ENCODE data around the gene FGF3.

The FGF3 gene

DNA sequence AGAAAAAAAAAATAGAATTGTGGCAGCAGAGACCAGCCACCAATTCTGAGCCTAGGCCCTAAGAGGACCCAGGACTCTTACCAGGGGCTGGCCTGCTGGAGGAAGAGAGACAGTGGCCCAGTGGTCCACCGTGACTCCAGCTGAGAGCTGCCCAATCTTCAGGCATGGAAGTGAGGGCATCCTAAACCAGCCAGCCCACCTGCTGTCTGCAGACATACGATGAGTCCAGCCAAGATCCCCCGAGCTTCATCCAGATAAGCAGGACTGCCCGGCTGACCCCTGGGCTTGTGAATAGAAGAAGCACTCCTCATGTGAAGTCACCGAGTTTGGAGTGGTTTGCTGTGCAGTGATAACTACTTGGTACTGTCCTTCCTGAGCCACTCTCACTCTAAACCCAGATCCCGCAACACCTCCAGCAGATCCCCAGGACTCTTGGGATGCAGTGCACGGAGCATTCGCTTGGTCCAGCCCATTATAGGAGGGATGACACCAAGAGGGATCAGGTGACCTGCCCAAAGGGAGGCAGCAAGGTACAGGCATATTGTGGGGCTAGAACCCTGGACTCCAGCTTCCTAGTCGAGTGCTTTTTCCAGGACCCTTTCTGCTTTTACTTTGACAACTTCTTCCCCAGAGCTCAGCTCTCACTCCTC lies 41.7 kb upstream of the FGF3 start:
- peaks cover 2% of the 10 kb centered on the region for H3K27me3 Mint-ChIP-seq (ENCODE audit: low read depth)

DNA sequence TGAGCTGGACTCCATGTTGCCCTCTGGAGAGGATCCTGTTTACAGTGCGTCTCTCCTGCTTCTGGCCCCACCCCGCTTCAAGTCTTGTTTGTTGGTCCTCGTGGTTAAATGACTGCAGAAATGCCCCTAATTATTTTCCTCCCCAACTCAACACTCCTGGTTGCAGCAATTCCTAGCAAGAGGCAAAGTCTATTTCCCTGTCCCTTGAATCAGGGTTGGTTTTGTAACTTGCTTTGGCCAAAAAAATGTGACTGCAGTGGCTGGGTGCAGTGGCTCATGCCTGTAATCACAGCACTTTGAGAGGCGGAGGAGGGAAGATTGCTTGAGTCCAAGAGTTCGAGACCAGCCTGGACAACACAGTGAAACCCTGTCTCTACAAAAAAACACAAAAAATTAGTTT lies 41.0 kb upstream of the FGF3 start:
- H3K36me3 Mint-ChIP-seq (ENCODE audit: low read depth) = no peaks in the 10 kb centered on the region
- H3K4me1 Mint-ChIP-seq (ENCODE audit: low read depth) = no peaks in the 10 kb centered on the region
- DNase-seq (ENCODE audit: low spot score) = no peak
- no peak overlapping the region for H3K27ac Mint-ChIP-seq
- no peaks in the 10 kb centered on the region for H3K9me3 Mint-ChIP-seq
- H3K27me3 Mint-ChIP-seq (ENCODE audit: low read depth) = peaks cover 2% of the 10 kb centered on the region
- no peak overlapping the region for H3K4me3 Mint-ChIP-seq

More for the DNA sequence above, 41.7 kb upstream of the FGF3 start:
- no peak for DNase-seq (ENCODE audit: low spot score)
- H3K36me3 Mint-ChIP-seq (ENCODE audit: low read depth) = no peaks in the 10 kb centered on the region
- H3K4me3 Mint-ChIP-seq = no peak overlapping the region
- no peaks in the 10 kb centered on the region for H3K9me3 Mint-ChIP-seq
- no peaks in the 10 kb centered on the region for H3K4me1 Mint-ChIP-seq (ENCODE audit: low read depth)
- H3K27ac Mint-ChIP-seq = no peak overlapping the region

- Mint-ChIP-seq H3K9me3 (no peaks in the 10 kb centered on the region), H3K27ac (no peak overlapping the region), H3K27me3 (ENCODE audit: low read depth) (peaks cover 2% of the 10 kb centered on the region), H3K36me3 (ENCODE audit: low read depth) (no peaks in the 10 kb centered on the region), H3K4me1 (ENCODE audit: low read depth) (no peaks in the 10 kb centered on the region), H3K4me3 (no peak overlapping the region)
- DNase-seq (ENCODE audit: low spot score) = no peak
Measured at GRCh38 chr11:69859275-69859934, 40.2 kb upstream of the FGF3 start.

GRCh38 chr11:69855421-69855820 lies 36.2 kb upstream of the FGF3 start:
- Mint-ChIP-seq H3K27me3 (ENCODE audit: low read depth) (peaks cover 14% of the 10 kb centered on the region), H3K4me3 (no peak overlapping the region), H3K36me3 (ENCODE audit: low read depth) (no peaks in the 10 kb centered on the region), H3K9me3 (no peaks in the 10 kb centered on the region), H3K4me1 (ENCODE audit: low read depth) (no peaks in the 10 kb centered on the region), H3K27ac (no peak overlapping the region)
- DNase-seq (ENCODE audit: low spot score) = no peak

GRCh38 chr11:69854713-69855112 lies 35.5 kb upstream of the FGF3 start:
- Mint-ChIP-seq H3K36me3 (ENCODE audit: low read depth) (no peaks in the 10 kb centered on the region), H3K27ac (no peak overlapping the region), H3K27me3 (ENCODE audit: low read depth) (peaks cover 14% of the 10 kb centered on the region), H3K4me3 (no peak overlapping the region), H3K4me1 (ENCODE audit: low read depth) (no peaks in the 10 kb centered on the region), H3K9me3 (no peaks in the 10 kb centered on the region)
- no peak for DNase-seq (ENCODE audit: low spot score)

- Mint-ChIP-seq H3K36me3 (ENCODE audit: low read depth) (no peaks in the 10 kb centered on the region), H3K27me3 (ENCODE audit: low read depth) (peaks cover 17% of the 10 kb centered on the region), H3K4me3 (no peak overlapping the region), H3K27ac (no peak overlapping the region), H3K4me1 (ENCODE audit: low read depth) (no peaks in the 10 kb centered on the region), H3K9me3 (no peaks in the 10 kb centered on the region)
- no peak for DNase-seq (ENCODE audit: low spot score)
Measured at GRCh38 chr11:69852056-69852455, 32.8 kb upstream of the FGF3 start.

DNA sequence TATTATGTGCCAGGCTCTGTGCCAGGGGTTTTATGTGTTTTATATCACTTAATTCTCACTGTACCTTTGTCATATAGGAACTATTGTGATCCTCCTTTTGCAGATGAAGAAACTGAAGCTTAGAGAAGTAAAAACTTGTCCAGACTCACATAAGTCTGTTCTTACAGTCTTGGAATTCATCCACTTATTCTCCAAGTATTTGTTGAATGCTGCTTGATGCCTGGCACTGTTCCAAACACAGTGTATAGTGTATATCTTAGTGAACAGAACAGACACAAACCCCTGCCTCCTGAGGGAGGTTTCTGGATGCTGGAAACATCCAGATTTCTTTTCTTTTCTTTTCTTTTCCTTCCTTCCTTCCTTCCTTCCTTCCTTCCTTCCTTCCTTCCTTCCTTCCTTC lies 29.0 kb upstream of the FGF3 start:
- no peak for DNase-seq (ENCODE audit: low spot score)

GRCh38 chr11:69844396-69844795 lies 25.2 kb upstream of the FGF3 start:
- Mint-ChIP-seq H3K27me3 (ENCODE audit: low read depth) (peaks cover 5% of the 10 kb centered on the region), H3K27ac (no peak overlapping the region), H3K9me3 (peaks cover 6% of the 10 kb centered on the region), H3K4me3 (no peak overlapping the region), H3K36me3 (ENCODE audit: low read depth) (no peaks in the 10 kb centered on the region), H3K4me1 (ENCODE audit: low read depth) (no peaks in the 10 kb centered on the region)
- DNase-seq (ENCODE audit: low spot score) = no peak

More for the DNA sequence above, 29.0 kb upstream of the FGF3 start:
- no peak overlapping the region for H3K4me3 Mint-ChIP-seq
- H3K27me3 Mint-ChIP-seq (ENCODE audit: low read depth) = peaks cover 17% of the 10 kb centered on the region
- H3K36me3 Mint-ChIP-seq (ENCODE audit: low read depth) = no peaks in the 10 kb centered on the region
- H3K9me3 Mint-ChIP-seq = no peaks in the 10 kb centered on the region
- no peaks in the 10 kb centered on the region for H3K4me1 Mint-ChIP-seq (ENCODE audit: low read depth)
- no peak overlapping the region for H3K27ac Mint-ChIP-seq

DNA sequence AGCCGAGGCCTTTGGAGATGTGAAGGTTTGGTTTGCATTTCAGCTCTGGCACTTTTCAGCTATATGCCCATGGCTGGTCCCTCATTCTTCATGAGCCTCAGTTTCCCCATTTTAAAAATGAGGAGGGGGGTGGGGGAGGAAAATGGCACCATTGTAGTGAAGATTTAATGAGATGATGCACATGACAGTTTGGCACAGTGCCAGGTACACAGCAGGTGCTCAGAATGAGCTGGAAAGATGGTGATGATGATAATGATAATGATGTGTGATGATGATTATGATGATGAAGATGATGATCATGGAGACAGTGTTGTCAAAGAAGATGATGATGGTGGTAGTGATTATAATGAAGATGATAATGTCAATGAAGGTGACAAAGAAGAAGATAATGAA lies 24.3 kb upstream of the FGF3 start:
- Mint-ChIP-seq H3K9me3 (peaks cover 6% of the 10 kb centered on the region), H3K27me3 (ENCODE audit: low read depth) (peaks cover under 1% of the 10 kb centered on the region), H3K27ac (no peak overlapping the region), H3K4me3 (no peak overlapping the region), H3K36me3 (ENCODE audit: low read depth) (no peaks in the 10 kb centered on the region), H3K4me1 (ENCODE audit: low read depth) (no peaks in the 10 kb centered on the region)
- no peak for DNase-seq (ENCODE audit: low spot score)

GRCh38 chr11:69842746-69843528 lies 23.7 kb upstream of the FGF3 start:
- Mint-ChIP-seq H3K9me3 (peaks cover 6% of the 10 kb centered on the region), H3K27ac (no peak overlapping the region), H3K27me3 (ENCODE audit: low read depth) (no peaks in the 10 kb centered on the region), H3K4me3 (no peak overlapping the region), H3K36me3 (ENCODE audit: low read depth) (no peaks in the 10 kb centered on the region), H3K4me1 (ENCODE audit: low read depth) (no peaks in the 10 kb centered on the region)
- DNase-seq (ENCODE audit: low spot score) = no peak

- H3K27ac Mint-ChIP-seq = no peak overlapping the region
- H3K4me1 Mint-ChIP-seq (ENCODE audit: low read depth) = no peaks in the 10 kb centered on the region
- no peaks in the 10 kb centered on the region for H3K36me3 Mint-ChIP-seq (ENCODE audit: low read depth)
- H3K9me3 Mint-ChIP-seq = peaks cover 6% of the 10 kb centered on the region
- DNase-seq (ENCODE audit: low spot score) = no peak
- no peaks in the 10 kb centered on the region for H3K27me3 Mint-ChIP-seq (ENCODE audit: low read depth)
- H3K4me3 Mint-ChIP-seq = no peak overlapping the region
Measured at GRCh38 chr11:69841859-69842698, 22.9 kb upstream of the FGF3 start.

DNA sequence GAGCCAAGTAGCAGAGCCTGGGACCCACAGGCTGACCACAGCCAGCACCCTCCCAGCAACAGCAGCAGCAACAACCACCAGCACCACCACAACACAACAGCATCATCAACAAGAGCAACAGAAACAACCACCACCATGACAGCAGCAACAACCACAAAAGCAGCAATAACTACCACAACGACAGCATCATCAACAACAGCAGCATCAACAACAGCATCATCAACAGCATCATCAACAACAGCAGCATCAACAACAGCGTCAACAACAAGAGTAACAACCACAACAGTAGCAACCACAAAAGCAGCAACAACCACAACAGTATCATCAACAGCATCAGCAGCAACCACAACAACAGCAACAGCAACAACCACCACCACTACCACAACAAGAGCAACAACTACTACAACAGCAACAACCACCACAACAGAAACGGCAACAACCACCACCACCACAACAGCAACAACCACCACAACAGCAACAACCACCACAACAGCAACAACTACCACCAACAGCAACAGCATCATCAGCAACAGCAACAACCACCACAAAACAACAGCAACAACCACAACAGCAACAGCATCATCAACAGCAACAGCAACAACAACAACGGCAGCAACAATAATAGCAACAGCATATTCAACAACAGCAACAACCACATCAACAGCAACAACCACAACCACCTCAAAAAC lies 22.1 kb upstream of the FGF3 start:
- Mint-ChIP-seq H3K27me3 (ENCODE audit: low read depth) (peaks cover 2% of the 10 kb centered on the region), H3K4me3 (no peak overlapping the region), H3K36me3 (ENCODE audit: low read depth) (no peaks in the 10 kb centered on the region), H3K4me1 (ENCODE audit: low read depth) (no peaks in the 10 kb centered on the region), H3K9me3 (peaks cover 6% of the 10 kb centered on the region), H3K27ac (no peak overlapping the region)
- DNase-seq (ENCODE audit: low spot score) = no peak

GRCh38 chr11:69840371-69841169 lies 21.4 kb upstream of the FGF3 start:
- DNase-seq (ENCODE audit: low spot score) = no peak
- Mint-ChIP-seq H3K36me3 (ENCODE audit: low read depth) (no peaks in the 10 kb centered on the region), H3K9me3 (peaks cover 6% of the 10 kb centered on the region), H3K27ac (no peak overlapping the region), H3K4me1 (ENCODE audit: low read depth) (no peaks in the 10 kb centered on the region), H3K4me3 (no peak overlapping the region), H3K27me3 (ENCODE audit: low read depth) (peaks cover 7% of the 10 kb centered on the region)

All from T-helper 2 cell treated with Interferon-gamma antibody and Interleukin-4, amounts not matched to agents 5 μg/mL and 100 μg/mL, for 36 hours (primary cell).